ENCODE results near the gene POLK.
A peak's percentile ranks its signal among the peaks of the same experiment; 100 is the strongest.
"Not testable (repeated sequence)": the region's sequence is repeated elsewhere in the genome, so short reads cannot be mapped to it uniquely, and the experiment has no call there.

POLK gene

DNA sequence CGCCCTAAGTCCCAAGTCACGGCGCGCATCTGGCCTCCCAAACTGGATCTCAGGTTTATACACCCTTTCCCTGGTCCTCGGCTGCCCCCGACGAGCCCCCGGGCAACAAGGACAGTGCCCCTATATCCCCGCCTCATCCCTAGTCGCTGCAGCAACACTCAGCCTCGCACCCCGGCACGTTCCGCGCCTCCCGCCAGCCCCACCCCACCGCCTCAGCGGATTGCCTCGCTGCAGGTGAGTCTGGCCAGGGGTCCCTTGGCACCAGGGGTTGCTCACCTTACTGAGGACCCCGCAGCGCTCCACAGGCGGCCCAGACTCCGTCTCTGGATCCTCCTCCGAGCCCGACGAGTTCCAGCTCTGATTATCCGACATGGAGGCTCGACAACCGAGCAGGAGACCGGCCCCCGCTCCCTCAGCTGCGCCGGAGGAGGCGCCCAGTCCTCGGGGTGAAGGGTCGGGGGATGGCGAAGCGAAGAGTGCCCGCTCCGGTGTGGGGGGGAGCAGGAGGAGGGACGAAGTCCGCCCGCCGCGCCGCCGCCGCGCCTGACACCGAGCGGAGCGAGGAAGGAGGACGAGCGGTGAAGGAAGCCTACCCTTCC lies 756 bp upstream of the POLK start:
- peak; percentile 33 for DNase-seq

DNA sequence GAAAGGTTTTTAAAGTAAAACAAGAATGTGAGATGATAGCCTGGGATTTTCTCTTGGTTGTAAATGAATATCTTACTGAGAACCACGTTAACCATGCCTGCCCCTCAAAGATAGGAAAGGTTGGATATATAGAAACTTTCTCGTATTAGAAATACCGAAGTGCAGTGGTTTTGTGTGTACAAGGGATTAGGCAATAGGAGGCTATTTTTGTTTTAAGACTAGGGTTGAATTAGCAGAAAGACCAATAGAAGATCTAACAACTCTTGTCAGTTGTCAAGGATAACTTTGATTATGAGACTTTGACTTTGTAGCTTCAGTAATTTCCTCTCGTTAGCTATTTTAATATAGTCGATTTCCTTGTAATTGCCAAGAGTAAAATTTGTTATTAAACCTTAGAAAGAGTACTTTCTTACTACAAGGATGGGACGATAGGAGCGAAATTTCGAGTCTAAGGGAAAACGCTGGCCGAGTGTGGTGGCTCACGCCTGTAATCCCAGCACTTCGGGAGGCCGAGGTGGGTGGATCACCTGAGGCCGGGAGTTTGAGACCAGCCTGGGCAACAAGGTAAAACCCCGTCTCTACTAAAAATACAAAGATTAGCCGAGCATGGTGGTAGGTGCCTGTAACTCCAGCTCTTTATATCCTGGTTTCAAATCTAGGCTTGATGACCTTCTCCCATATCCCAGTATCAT lies 838 bp downstream of the POLK start:
- DNase-seq = no peak

GRCh38 chr5:75513841-75514240 lies 2.1 kb downstream of the POLK start:
- DNase-seq = no peak

- no peak for DNase-seq
Observed at GRCh38 chr5:75514323-75514722, 2.6 kb downstream of the POLK start.

DNA sequence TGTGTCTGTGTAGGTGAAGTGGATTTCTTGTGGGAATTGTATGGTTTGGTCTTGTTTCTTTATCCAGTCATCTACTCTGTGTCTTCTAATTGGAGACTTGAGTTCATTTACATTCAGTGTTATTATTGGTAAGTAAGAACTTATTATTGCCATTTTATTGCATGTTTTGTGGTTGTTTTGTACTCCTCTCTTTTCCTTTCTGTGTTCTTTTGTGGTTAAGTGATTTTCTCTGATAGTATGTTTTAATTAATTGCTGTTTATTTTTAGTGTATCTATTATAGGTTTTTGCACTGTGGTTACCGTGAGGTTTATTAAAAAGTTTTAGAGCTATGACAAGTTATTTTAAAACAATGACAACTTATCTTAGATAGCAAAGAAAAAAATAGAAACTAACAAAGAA lies 8.1 kb downstream of the POLK start:
- DNase-seq = no peak

DNA sequence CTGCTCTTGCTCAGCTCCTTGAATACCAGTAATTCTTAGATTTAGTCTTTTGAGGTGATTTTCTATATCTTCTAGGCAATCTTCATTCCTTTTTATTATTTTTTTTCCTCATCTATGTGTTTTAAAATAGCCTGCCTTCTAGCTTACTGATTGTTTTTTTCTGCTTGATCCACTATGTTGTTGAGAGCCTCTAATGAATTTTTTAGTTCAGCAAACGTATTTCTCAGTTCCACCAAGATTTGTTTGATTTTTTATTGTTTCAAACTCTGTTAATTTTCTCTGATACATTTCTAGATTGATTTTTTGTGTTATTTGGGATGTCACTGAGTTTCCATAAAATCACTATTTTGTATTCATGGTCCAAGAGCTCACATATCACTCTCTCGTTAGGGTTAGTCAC lies 9.5 kb downstream of the POLK start:
- no peak for DNase-seq

GRCh38 chr5:75522025-75522424 lies 10.3 kb downstream of the POLK start:
- DNase-seq = no peak

GRCh38 chr5:75522542-75522941 lies 10.9 kb downstream of the POLK start:
- no peak for DNase-seq

DNA sequence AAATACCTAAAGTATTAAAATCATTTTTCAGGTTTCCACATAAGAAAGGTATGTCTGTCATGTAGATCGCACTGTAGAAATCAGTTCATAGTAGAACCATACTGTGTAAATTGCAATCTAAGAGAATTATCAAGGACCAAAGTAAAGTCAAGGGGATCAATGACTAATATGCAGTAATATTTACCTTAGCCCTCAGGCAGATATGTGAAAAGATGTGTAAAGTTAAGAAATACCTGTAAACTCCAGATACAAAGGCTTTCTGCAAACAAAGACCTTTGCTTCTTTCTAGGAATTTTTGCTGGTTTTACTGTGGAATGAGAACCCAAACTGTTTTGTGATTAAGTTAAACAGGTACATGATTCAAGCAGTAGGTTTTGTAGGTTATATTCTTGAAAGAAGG lies 11.6 kb downstream of the POLK start:
- no peak for DNase-seq

- no peak for DNase-seq
Observed at GRCh38 chr5:75524071-75524470, 12.4 kb downstream of the POLK start.

DNA sequence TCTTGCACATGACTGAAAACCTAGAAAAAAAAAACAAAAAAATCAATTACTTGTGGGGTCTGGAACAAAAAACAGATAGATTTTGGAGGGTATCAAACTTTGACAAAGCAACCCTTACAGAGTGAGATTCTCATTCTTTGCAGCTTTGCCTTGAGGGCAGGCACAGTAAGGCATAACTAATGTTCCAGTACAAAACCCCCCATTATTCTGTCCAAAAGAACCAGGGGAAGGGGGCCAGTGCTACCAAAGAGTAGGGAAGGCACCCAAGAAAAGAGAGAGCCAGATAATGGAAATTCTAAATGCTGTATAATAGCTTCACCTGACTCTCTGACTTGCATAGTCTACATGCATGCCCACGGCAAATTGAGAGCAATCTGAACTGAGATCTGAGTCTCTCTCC lies 12.9 kb downstream of the POLK start:
- no peak for DNase-seq

- DNase-seq = no peak
Observed at GRCh38 chr5:75525344-75525743, 13.7 kb downstream of the POLK start.

DNA sequence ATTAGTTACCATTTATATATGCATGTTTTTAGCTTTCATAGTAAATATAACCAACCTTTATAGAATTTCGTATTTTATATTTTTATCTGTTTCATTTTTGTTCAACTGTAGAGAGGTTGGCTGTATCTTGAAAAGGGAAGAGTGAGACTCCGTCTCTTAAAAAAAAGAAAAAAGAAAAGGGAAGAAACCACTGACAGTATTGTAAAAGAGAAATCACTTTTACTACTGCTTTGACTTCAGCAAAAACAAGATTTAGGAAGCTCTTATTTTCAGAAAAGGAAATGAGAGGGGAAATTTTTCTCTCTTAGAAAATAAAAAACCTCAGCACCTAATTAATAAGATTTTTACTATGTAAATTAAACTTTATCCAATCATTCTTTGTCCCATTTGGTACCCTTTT lies 14.4 kb downstream of the POLK start:
- no peak for DNase-seq

- DNase-seq = no peak
Observed at GRCh38 chr5:75529185-75529584, 17.5 kb downstream of the POLK start.

GRCh38 chr5:75532190-75532589 lies 20.5 kb downstream of the POLK start:
- no peak for DNase-seq

DNA sequence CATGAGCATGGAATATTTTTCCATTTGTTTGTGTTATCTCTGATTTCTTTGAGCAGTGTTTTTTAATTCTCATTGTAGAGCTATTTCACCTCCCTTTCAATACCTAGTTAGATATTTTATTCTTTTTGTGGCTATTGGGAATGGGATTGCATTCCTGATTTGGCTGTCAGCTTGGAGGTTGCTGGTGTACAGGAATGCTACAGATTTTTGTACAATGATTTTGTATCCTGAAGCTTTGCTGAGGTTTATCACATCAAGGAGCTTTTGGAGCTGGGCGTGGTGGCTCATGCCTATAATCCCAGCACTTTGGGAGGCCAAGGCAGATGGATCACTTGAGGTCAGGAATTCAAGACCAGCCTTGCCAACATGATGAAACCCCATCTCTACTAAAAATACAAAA lies 22.0 kb downstream of the POLK start:
- not testable (repeated sequence) for DNase-seq

- DNase-seq = no peak
Observed at GRCh38 chr5:75534734-75535133, 23.0 kb downstream of the POLK start.

- DNase-seq = no peak
Observed at GRCh38 chr5:75536147-75536546, 24.5 kb downstream of the POLK start.

DNA sequence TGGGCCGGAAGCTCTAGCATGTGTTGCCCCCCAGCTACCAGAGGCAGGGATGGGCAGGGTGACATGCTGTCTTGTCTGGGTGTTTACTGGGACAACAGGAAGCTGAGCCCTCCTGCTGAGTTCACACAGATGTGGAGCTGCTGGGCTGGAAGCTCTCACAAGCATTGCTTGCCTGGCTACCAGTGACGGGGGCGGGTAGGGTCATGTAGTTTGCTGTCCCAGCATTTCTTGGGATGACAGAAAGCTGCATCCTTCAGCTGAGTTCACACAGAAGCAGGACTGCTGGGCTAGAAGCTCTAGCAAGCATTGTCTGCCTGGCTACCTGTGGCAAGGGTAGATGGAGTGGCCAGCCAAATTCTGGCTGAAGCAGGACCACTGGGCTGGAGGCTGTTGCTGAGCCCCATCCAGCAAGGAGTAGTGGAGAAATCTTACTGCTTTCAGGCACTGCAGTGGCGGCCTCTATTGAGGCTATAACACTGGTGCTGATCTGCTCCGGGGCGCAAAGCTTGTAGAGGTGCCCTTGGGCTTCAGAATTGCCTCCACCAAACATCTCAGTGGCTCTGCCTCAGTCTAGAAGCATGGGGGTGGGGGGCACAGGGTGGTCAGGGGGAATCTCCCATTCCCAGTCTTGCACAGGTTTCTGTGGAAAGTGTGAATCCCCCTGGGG lies 25.1 kb downstream of the POLK start:
- no peak for DNase-seq

- DNase-seq = no peak
Observed at GRCh38 chr5:75538211-75538610, 26.5 kb downstream of the POLK start.

DNA sequence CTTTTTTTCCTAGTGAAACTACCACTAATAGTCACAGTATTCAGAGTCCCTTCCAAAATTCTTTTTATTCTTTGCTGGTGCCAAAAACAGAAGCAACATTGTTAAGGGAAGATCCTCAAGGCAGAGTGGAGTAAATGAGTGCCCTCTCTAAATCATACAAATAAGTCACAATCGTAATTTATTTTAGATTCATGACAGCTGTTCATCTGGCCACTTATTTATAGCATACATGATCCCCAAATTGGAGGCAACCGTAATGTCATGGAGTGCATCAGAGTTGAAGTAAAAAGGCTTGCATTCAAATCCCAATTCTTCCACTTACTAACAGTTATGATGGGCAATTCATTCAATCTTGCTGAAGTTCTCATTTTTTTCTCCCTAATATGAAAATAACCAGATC lies 33.4 kb downstream of the POLK start:
- DNase-seq = no peak

GRCh38 chr5:75546830-75547229 lies 35.1 kb downstream of the POLK start:
- DNase-seq = no peak

DNA sequence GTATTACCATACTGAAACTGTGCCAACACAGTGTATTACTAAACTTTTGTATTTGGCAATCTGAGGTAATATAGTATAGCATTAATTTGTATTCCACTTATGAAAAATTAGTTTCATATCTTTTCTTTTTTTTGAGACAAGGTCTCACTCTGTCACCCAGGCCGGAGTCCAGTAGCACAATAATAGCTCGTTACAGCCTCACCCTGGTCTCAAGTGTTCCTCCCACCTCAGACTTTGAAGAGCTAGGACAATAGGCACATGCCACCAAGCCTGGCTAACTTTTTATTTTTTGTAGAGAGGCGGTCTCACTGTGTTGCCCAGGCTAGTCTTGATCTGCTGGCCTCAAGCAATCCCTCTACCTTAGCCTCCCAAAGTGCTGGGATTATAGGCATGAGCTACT lies 36.1 kb downstream of the POLK start:
- no peak for DNase-seq

DNA sequence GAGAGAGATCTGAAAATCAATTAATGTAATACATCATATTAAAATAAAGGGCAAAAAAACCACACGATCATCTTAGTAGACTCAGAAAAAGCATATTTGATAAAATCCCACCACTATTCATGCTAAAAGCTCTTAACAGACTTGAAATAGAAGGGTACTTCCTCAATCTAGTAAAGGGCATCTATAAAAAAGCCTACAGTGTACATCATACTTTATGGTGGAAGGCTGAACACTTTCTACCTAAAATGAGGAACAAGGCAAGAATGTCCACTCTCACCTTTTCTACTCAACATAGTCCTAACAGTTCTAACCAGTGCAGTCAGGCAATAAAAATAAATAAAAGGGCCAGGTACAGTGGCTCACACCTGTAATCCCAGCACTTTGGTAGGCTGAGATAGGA lies 38.9 kb downstream of the POLK start:
- DNase-seq = no peak

GRCh38 chr5:75551471-75551870 lies 39.8 kb downstream of the POLK start:
- DNase-seq = no peak

Measured in effector CD4-positive, alpha-beta T cell (primary cell).